Right lobe of liver (tissue), 6 donors: ENCODE data around the gene MPZL1. TPM values are rescaled to one million over a fixed set of nuclear protein-coding genes. Genes with fewer than 3 reads are reported as not detected.

ENCODE experiments used
- ATAC-seq, 4 donors: fragments of 200-7000 bp; cut with Tn5 transposase; one replicate each; pipeline ENCODE4 v1.9.1; 2020; ENCODE audit warnings: mild to moderate bottlenecking in 4 of 4, moderate library complexity in 4 of 4
- DNase-seq, 3 donors: peaks; one replicate each; pipeline ENCODE4 v3.0.0-alpha.2; 2020
- H3K27ac ChIP-seq, 3 donors: fragments of 200-600 bp; one replicate each; pipeline ENCODE4 v1.8.0; 2022
- H3K27me3 ChIP-seq, 2 donors: fragments of 200-600 bp; one replicate each; pipeline ENCODE4 v1.8.0; 2022
- H3K36me3 ChIP-seq, 4 donors: fragments of 200-600 bp; sonication (generic) in 1 of 4; one replicate each; pipeline versions ENCODE4 v1.5.1 to v1.8.0; 2017 to 2022; ENCODE audit warnings: control low read depth in 1 of 4
- H3K4me1 ChIP-seq, 4 donors: fragments of 200-600 bp; sonication (generic) in 1 of 4; one replicate each; pipeline versions ENCODE4 v1.5.1 to v1.8.0; 2017 to 2022; ENCODE audit warnings: control low read depth in 1 of 4
- H3K4me3 ChIP-seq, 3 donors: fragments of 200-600 bp; one replicate each; pipeline ENCODE4 v1.8.0; 2022
- H3K9me3 ChIP-seq, 4 donors: fragments of 200-600 bp; sonication (generic) in 1 of 4; one replicate each; pipeline versions ENCODE4 v1.5.1 to v1.8.0; 2017 to 2022; ENCODE audit warnings: control low read depth in 1 of 4
- POLR2A ChIP-seq: fragments of 450-650 bp; IDR thresholded peaks from one replicate; pipeline ENCODE4 v1.6.1; 2017; ENCODE audit warnings: antibody characterized with exemption, mild to moderate bottlenecking
- WGBS: methylation state at CpG from one replicate; pipeline ENCODE4 v1.1.6; 2018; ENCODE audit warnings: low coverage, low lambda C conversion rate; ENCODE audit not compliant: insufficient coverage; ENCODE audit errors: missing lambda C conversion rate; 5-methylcytosine and 5-hydroxymethylcytosine counted together
- intact Hi-C, 2 donors: fragments of 100-400 bp; cut with DNase I; formaldehyde crosslinking; loops; one replicate each; pipeline versions ENCODE4 v1.11.2 to v1.14.1; 2022
- total RNA-seq, 6 experiments: library from RNA; depleted of rRNA in 2 of 6; stranded (reverse); fragments of >200 nt in 2 of 6; fragmentation: NEBNext Ultra II Directional in 3 of 6; extraction: Animal tissue kit (Norgen Biotek cat#: 25700) in 3 of 6; gene quantifications; one replicate each; pipeline versions ENCODE4 v1.1.0 to v1.2.4, GENCODE V29; 2016 to 2023
- TF ChIP-seq, protein P1 (sequence below), 4 donors: fragments of 200-600 bp in 3 of 4; fragments of 450-650 bp in 1 of 4; IDR thresholded peaks; one replicate each; pipeline versions ENCODE4 v1.5.1 to v1.8.0; 2016 to 2022; ENCODE audit warnings: antibody characterized with exemption in 4 of 4, mild to moderate bottlenecking in 2 of 4
- donor health status: DM: no; HTN: yes; CAD: no.
- donor health status: DM: no; HTN: no; CAD: no.
- donor health status: DM: no; HTN: no; CAD: no.
- donor health status: DM: no; HTN: yes; CAD: no.
- donor health status: DM: no; HTN: yes; CAD: no.

The MPZL1 gene
- total RNA-seq, 6 experiments from 2014 or later: 15.7 to 43.3 (median 18.9) TPM

DNA sequence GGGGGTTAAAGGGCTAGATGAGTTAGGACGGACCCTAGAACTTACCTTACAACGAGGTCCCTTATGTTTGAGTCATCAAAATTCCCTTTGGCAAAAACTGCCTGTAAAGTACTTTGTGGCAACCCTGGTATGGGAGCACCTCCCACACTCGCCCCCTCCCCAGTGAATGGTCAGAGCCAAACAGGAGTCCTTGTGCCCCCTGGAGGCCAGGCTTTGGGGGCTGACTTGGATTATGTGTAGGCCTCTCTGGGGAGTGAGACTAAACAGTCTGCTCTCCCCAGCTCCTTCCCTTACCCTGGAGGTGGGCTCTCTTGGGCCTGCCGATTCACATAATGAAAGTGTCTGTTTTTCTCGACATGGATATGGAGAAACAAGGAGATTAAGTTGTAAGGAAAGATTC is 110.9 kb downstream of the MPZL1 start:
- no peaks in the 10 kb centered on the region for H3K4me1 ChIP-seq
- WGBS: 96% methylated on average over 4 of the region's 5 CpGs
- TF ChIP-seq POLR2A: no peak
- TF ChIP-seq, protein P1, sequence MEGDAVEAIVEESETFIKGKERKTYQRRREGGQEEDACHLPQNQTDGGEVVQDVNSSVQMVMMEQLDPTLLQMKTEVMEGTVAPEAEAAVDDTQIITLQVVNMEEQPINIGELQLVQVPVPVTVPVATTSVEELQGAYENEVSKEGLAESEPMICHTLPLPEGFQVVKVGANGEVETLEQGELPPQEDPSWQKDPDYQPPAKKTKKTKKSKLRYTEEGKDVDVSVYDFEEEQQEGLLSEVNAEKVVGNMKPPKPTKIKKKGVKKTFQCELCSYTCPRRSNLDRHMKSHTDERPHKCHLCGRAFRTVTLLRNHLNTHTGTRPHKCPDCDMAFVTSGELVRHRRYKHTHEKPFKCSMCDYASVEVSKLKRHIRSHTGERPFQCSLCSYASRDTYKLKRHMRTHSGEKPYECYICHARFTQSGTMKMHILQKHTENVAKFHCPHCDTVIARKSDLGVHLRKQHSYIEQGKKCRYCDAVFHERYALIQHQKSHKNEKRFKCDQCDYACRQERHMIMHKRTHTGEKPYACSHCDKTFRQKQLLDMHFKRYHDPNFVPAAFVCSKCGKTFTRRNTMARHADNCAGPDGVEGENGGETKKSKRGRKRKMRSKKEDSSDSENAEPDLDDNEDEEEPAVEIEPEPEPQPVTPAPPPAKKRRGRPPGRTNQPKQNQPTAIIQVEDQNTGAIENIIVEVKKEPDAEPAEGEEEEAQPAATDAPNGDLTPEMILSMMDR (IDR thresholded peaks at IDR 0.05): no peak
- no peaks in the 10 kb centered on the region for H3K27me3 ChIP-seq
- H3K9me3 ChIP-seq: no peaks in the 10 kb centered on the region
- DNase-seq: no peak
- H3K4me3 ChIP-seq: no peak overlapping the region
- no peak for ATAC-seq
- no peaks in the 10 kb centered on the region for H3K36me3 ChIP-seq
- intact Hi-C loops: no loop called here
- H3K27ac ChIP-seq: no peak overlapping the region

DNA sequence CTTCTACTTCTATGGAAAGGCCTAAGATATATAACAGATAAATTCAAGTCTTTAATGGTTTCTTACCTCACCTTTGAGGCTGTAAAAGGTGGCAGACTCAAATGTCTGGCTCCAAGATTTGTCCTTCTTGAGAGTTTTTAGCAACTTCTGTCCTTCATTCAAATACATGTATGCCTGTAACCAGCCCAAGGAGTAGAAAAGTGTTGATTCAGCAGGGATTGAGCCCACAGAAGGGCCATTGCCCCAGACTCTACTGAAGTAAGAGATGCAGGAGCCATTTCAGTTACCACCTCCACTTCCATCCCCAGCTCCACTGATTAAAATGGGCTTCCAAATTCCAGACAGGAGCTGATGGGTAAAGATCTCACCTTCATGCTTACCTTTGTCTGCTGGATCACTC is 112.1 kb downstream of the MPZL1 start:
- ATAC-seq: no peak
- Histone ChIP-seq H3K27me3 (no peaks in the 10 kb centered on the region), H3K27ac (no peak overlapping the region), H3K4me1 (no peaks in the 10 kb centered on the region), H3K9me3 (no peaks in the 10 kb centered on the region), H3K36me3 (no peaks in the 10 kb centered on the region), H3K4me3 (no peak overlapping the region)
- TF ChIP-seq, protein P1 (IDR thresholded peaks at IDR 0.05): no peak
- no peak for TF ChIP-seq POLR2A
- no peak for DNase-seq
- intact Hi-C loops: no loop called here

DNA sequence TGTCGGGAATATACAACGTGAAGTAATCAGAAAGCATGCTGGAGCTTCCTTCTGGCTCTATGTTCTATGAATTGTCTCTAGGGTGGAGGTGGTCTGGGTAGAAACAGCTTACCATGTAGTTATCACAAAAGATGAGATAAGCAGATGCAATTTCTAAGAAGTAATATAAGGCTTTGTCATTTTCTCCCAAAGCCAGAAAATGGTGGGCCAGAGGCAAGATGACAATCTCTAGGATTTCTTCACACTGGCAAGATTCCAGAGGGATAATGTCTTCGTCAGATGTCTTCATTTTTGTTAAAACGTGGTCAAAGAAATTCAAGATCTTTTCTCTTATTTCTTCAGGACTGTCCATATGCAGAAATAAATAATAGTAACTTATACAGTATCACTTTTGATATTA is 114.4 kb downstream of the MPZL1 start:
- no peak overlapping the region for H3K4me3 ChIP-seq
- ATAC-seq: no peak
- intact Hi-C loops: no loop called here
- TF ChIP-seq POLR2A: no peak
- TF ChIP-seq, protein P1 (IDR thresholded peaks at IDR 0.05): no peak
- H3K27ac ChIP-seq: no peak overlapping the region
- DNase-seq: no peak
- H3K4me1 ChIP-seq: no peaks in the 10 kb centered on the region
- no peaks in the 10 kb centered on the region for H3K9me3 ChIP-seq
- H3K36me3 ChIP-seq: no peaks in the 10 kb centered on the region
- 94% methylated on average over 4 of the region's 4 CpGs for WGBS
- H3K27me3 ChIP-seq: no peaks in the 10 kb centered on the region

DNA sequence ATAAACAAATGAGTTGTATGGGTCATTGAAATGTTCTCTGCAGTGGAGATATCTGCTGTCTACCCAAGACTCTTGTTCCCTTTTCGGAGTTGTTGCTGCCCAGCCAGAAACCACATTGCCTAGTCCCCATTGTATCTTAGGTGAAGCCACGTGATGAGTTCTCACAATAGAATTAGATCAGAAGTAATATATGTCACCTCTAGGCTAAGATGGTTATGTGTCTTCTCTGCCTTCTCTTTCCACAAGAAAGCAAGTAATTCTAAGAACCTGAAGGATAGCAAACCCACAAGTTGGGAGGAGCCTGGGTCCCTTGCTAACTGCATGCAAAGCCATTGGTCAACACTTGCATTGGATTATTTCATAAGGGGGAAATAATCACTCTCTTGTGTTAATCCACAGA is 115.5 kb downstream of the MPZL1 start:
- Histone ChIP-seq H3K27ac (no peak overlapping the region), H3K4me1 (no peaks in the 10 kb centered on the region), H3K27me3 (no peaks in the 10 kb centered on the region), H3K9me3 (no peaks in the 10 kb centered on the region), H3K36me3 (no peaks in the 10 kb centered on the region), H3K4me3 (no peak overlapping the region)
- intact Hi-C loops: no loop called here
- ATAC-seq: no peak
- WGBS: 87% methylated on average over 2 of the region's 2 CpGs
- no peak for DNase-seq
- TF ChIP-seq, protein P1 (IDR thresholded peaks at IDR 0.05): no peak
- TF ChIP-seq POLR2A: no peak

DNA sequence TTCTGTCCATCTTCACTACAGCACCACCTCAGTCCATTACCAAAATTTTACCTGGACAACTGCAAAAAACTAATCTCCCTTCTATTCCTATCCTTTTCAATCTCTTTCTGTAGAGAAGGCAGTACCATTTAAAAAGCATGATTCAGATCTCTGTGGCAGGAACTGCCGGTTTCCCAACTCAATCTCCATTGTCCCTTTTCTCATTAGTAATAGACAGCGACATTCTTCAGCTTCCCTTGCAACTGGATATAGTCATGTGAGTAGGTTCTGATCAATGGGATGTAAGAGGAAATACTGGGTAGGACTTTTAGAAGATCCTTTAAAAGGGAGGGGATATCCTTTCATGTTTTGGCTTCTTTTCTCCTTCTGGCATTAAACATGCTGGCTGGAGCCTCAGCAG is 117.2 kb downstream of the MPZL1 start:
- ATAC-seq (no peak), DNase-seq (no peak)
- H3K27me3 ChIP-seq: no peaks in the 10 kb centered on the region
- no peak overlapping the region for H3K27ac ChIP-seq
- no peaks in the 10 kb centered on the region for H3K9me3 ChIP-seq
- TF ChIP-seq, protein P1 (IDR thresholded peaks at IDR 0.05): no peak
- no peak for TF ChIP-seq POLR2A
- H3K4me3 ChIP-seq: no peak overlapping the region
- no peaks in the 10 kb centered on the region for H3K36me3 ChIP-seq
- no peaks in the 10 kb centered on the region for H3K4me1 ChIP-seq
- 93% methylated on average over 2 of the region's 2 CpGs for WGBS
- intact Hi-C loops: no loop called here
